Left lung (tissue), 10 donors: Measurements from ENCODE around the gene IGFBP4. TPM values are rescaled to one million over a fixed set of nuclear protein-coding genes. Genes with fewer than 3 reads are reported as not detected.
A peak's percentile ranks its signal among the peaks of the same experiment; 100 is the strongest.

Experiments
- ATAC-seq: fragments of 200-7000 bp; cut with Tn5 transposase; one replicate; pipeline ENCODE4 v1.9.1; 2020; ENCODE audit warnings: moderate library complexity
- DNase-seq, 4 donors: peaks; one replicate each; pipeline ENCODE4 v3.0.0-alpha.2; 2013 to 2020
- H3K27ac ChIP-seq, 2 donors: fragments of 200-600 bp; sonication (generic) in 1 of 2; one replicate each; pipeline versions ENCODE4 v1.5.0 to v1.8.0; 2020 to 2021
- H3K27me3 ChIP-seq, 2 donors: fragments of 200-600 bp; sonication (generic) in 1 of 2; one replicate each; pipeline versions ENCODE4 v1.5.0 to v1.8.0; 2020 to 2021
- H3K36me3 ChIP-seq, 2 donors: fragments of 200-600 bp; sonication (generic) in 1 of 2; one replicate each; pipeline versions ENCODE4 v1.5.0 to v1.8.0; 2020 to 2021
- H3K4me1 ChIP-seq, 2 donors: fragments of 200-600 bp; one replicate each; pipeline ENCODE4 v1.8.0; 2021
- H3K4me3 ChIP-seq, 2 donors: fragments of 200-600 bp; sonication (generic) in 1 of 2; one replicate each; pipeline versions ENCODE4 v1.5.0 to v1.8.0; 2020 to 2021; ENCODE audit warnings: mild to moderate bottlenecking in 1 of 2
- H3K9me3 ChIP-seq, 2 donors: fragments of 200-600 bp; sonication (generic) in 1 of 2; one replicate each; pipeline versions ENCODE4 v1.5.0 to v1.8.0; 2020 to 2021
- CTCF ChIP-seq, 2 donors: fragments of 200-600 bp; sonication (generic) in 1 of 2; IDR thresholded peaks; one replicate each; pipeline versions ENCODE4 v1.5.0 to v1.8.0; 2021; ENCODE audit warnings: antibody characterized with exemption in 2 of 2
- intact Hi-C, 2 donors: fragments of 100-400 bp; cut with DNase I; formaldehyde crosslinking; loops; one replicate each; pipeline versions ENCODE4 v1.11.2 to v1.14.2; 2022
- polyA plus RNA-seq, 6 donors: library from polyadenylated mRNA; unstranded; fragments of 120-200 nt; gene quantifications; one replicate each; pipeline ENCODE4 v1.2.1, GENCODE V29; 2013; ENCODE audit not compliant: insufficient read length in 6 of 6
- total RNA-seq, 2 donors: library from RNA; stranded (reverse); fragmentation: NEBNext Ultra II Directional; extraction: Animal tissue kit (Norgen Biotek cat#: 25700); gene quantifications; one replicate each; pipeline ENCODE4 v1.2.1, GENCODE V29; 2021
- donor health status: DM: no; HTN: yes; CAD: no.
- donor health status: DM: no; HTN: no; CAD: no.

The IGFBP4 gene
- total and polyA plus RNA-seq, 8 donors = 207 to 407 (median 240) TPM

- intact Hi-C loops = no loop called here
- ATAC-seq = no peak
Measured at GRCh38 chr17:40487371-40488020, 44.2 kb downstream of the IGFBP4 start.

GRCh38 chr17:40490289-40490853 lies 47.1 kb downstream of the IGFBP4 start:
- peak overlapping the region in 1 of 2 donors; percentile 28 for H3K27ac ChIP-seq
- intact Hi-C loops = no loop called here

More at GRCh38 chr17:40487371-40488020, 44.2 kb downstream of the IGFBP4 start:
- Histone ChIP-seq H3K9me3 (no peaks in the 10 kb centered on the region), H3K36me3 (no peaks in the 10 kb centered on the region), H3K4me3 (no peak overlapping the region), H3K27ac (no peak overlapping the region), H3K27me3 (no peaks in the 10 kb centered on the region), H3K4me1 (peaks cover 5 to 24% of the 10 kb centered on the region in 2 donors)
- DNase-seq = no peak
- no peak for TF ChIP-seq CTCF (IDR thresholded peaks at IDR 0.05)

GRCh38 chr17:40490982-40491381 lies 47.7 kb downstream of the IGFBP4 start:
- ATAC-seq (no peak), DNase-seq (no peak)
- H3K9me3 ChIP-seq = no peaks in the 10 kb centered on the region
- H3K27ac ChIP-seq = no peak overlapping the region
- H3K36me3 ChIP-seq = no peaks in the 10 kb centered on the region
- TF ChIP-seq CTCF (IDR thresholded peaks at IDR 0.05) = no peak
- H3K4me1 ChIP-seq = peaks cover 5 to 22% of the 10 kb centered on the region in 2 donors
- no peaks in the 10 kb centered on the region for H3K27me3 ChIP-seq
- H3K4me3 ChIP-seq = no peak overlapping the region
- intact Hi-C loops = no loop called here

More at GRCh38 chr17:40490289-40490853, 47.1 kb downstream of the IGFBP4 start:
- no peaks in the 10 kb centered on the region for H3K9me3 ChIP-seq
- H3K4me1 ChIP-seq = peaks cover 5 to 24% of the 10 kb centered on the region in 2 donors
- no peaks in the 10 kb centered on the region for H3K36me3 ChIP-seq
- no peak for TF ChIP-seq CTCF (IDR thresholded peaks at IDR 0.05)
- no peak overlapping the region for H3K4me3 ChIP-seq
- no peaks in the 10 kb centered on the region for H3K27me3 ChIP-seq
- DNase-seq (peak in 2 of 4 donors; percentile 52 to 53), ATAC-seq (peak; percentile 44)

- ATAC-seq (no peak), DNase-seq (no peak)
- intact Hi-C loops = no loop called here
- Histone ChIP-seq H3K4me1 (peaks cover 5 to 17% of the 10 kb centered on the region in 2 donors), H3K9me3 (no peaks in the 10 kb centered on the region), H3K4me3 (no peak overlapping the region), H3K27ac (no peak overlapping the region), H3K27me3 (no peaks in the 10 kb centered on the region), H3K36me3 (no peaks in the 10 kb centered on the region)
- no peak for TF ChIP-seq CTCF (IDR thresholded peaks at IDR 0.05)
Measured at GRCh38 chr17:40491486-40491885, 48.2 kb downstream of the IGFBP4 start.

GRCh38 chr17:40493697-40494096 lies 50.4 kb downstream of the IGFBP4 start:
- H3K27me3 ChIP-seq = no peaks in the 10 kb centered on the region
- no peak overlapping the region for H3K4me3 ChIP-seq
- H3K27ac ChIP-seq = no peak overlapping the region
- no peaks in the 10 kb centered on the region for H3K9me3 ChIP-seq
- DNase-seq = no peak
- intact Hi-C loops = no loop called here
- no peak for TF ChIP-seq CTCF (IDR thresholded peaks at IDR 0.05)
- ATAC-seq = no peak
- H3K4me1 ChIP-seq = peaks cover 6 to 20% of the 10 kb centered on the region in 2 donors
- H3K36me3 ChIP-seq = no peaks in the 10 kb centered on the region
